H1 (cell line): Measurements from ENCODE around the gene ZMYM2. TPM values are rescaled to one million over a fixed set of nuclear protein-coding genes. Genes with fewer than 3 reads are reported as not detected.

Source experiments
- CTCF ChIA-PET: fragments of 300-600 bp; sonication (Branson Sonifier 250); formaldehyde crosslinking; loops from one replicate; lab custom pipeline; 2021; ENCODE audit not compliant: partially characterized antibody; lab: Charles Lee
- POLR2A ChIA-PET: fragments of 300-600 bp; sonication (Branson Sonifier 250); formaldehyde crosslinking; loops from one replicate; lab custom pipeline; 2021; ENCODE audit warnings: inconsistent platforms; ENCODE audit not compliant: partially characterized antibody; lab: Charles Lee
- DNase-seq, 2 experiments: peaks; one replicate each; pipeline versions ENCODE4 v3.0.0 to v3.0.0-alpha.2; 2010 to 2022; ENCODE audit warnings: low spot score in 2 of 2, low read depth in 1 of 2, mixed read lengths in 1 of 2
- FAIRE-seq: peaks from 2 replicates; lab custom pipeline; 2011; peaks lifted over from hg19 to GRCh38; lab: Jason Lieb, UNC
- H2AFZ ChIP-seq: 2 replicates; pipeline ENCODE4 v1.8.1; 2012; ENCODE audit warnings: low read length, inconsistent platforms
- H2AK5ac ChIP-seq: 2 replicates; pipeline ENCODE4 v1.6.1; 2013; ENCODE audit warnings: low read depth, low read length
- H2BK120ac ChIP-seq: replicated peaks from 2 replicates; pipeline ENCODE3; 2013; ENCODE audit warnings: low read depth, low read length, inconsistent platforms
- H2BK12ac ChIP-seq: 2 replicates; pipeline ENCODE4 v1.6.1; 2013; ENCODE audit warnings: low read depth, low read length
- H2BK15ac ChIP-seq: 2 replicates; pipeline ENCODE4 v1.6.1; 2013; ENCODE audit warnings: low read length
- H2BK20ac ChIP-seq: 2 replicates; pipeline ENCODE4 v1.6.1; 2013; ENCODE audit warnings: low read length
- H2BK5ac ChIP-seq: 2 replicates; pipeline ENCODE4 v1.6.1; 2013; ENCODE audit warnings: low read depth, low read length
- H3K14ac ChIP-seq: 2 replicates; pipeline ENCODE4 v1.6.1; 2013; ENCODE audit warnings: inconsistent platforms; ENCODE audit not compliant: insufficient read length
- H3K18ac ChIP-seq: 2 replicates; pipeline ENCODE4 v1.6.1; 2013; ENCODE audit warnings: low read length; ENCODE audit errors: extremely low read depth
- H3K23ac ChIP-seq: 2 replicates; pipeline ENCODE4 v1.6.1; 2013; ENCODE audit warnings: inconsistent platforms; ENCODE audit not compliant: insufficient read length
- H3K23me2 ChIP-seq: 2 replicates; pipeline ENCODE4 v1.6.1; 2013; ENCODE audit warnings: low read depth, low read length
- H3K27ac ChIP-seq: 2 replicates; pipeline ENCODE4 v1.6.1; 2011; ENCODE audit warnings: low read depth, low read length, inconsistent platforms
- H3K27me3 ChIP-seq, 4 experiments: replicated peaks in 1 of 4; 1 replicate in 1 of 4; 2 replicates in 3 of 4; pipeline versions ENCODE4 v1.6.1 to v1.8.1; 2011 to 2013; ENCODE audit warnings: low read length in 3 of 4, mild to moderate bottlenecking in 3 of 4, inconsistent platforms in 2 of 4, mixed read lengths in 2 of 4, moderate library complexity in 1 of 4; ENCODE audit not compliant: control insufficient read depth in 3 of 4, insufficient read depth in 3 of 4; ENCODE audit errors: extremely low read depth in 1 of 4
- H3K36me3 ChIP-seq, 4 experiments: 2 replicates each; pipeline versions ENCODE4 v1.6.1 to v1.8.1; 2011 to 2013; ENCODE audit warnings: mild to moderate bottlenecking in 4 of 4, low read length in 3 of 4, moderate library complexity in 2 of 4, control low read depth in 1 of 4, inconsistent platforms in 1 of 4; ENCODE audit not compliant: insufficient read depth in 4 of 4, control insufficient read depth in 2 of 4
- H3K4ac ChIP-seq: replicated peaks from 2 replicates; pipeline ENCODE3; 2013; ENCODE audit warnings: low read length, low read depth, mixed read lengths, inconsistent platforms; ENCODE audit not compliant: insufficient read length
- H3K4me1 ChIP-seq, 4 experiments: replicated peaks in 1 of 4; 1 replicate in 1 of 4; 2 replicates in 3 of 4; pipeline versions ENCODE4 v1.6.1 to v1.8.1; 2011 to 2013; ENCODE audit warnings: low read length in 3 of 4, inconsistent platforms in 2 of 4, mixed read lengths in 1 of 4; ENCODE audit not compliant: insufficient read depth in 4 of 4, control insufficient read depth in 3 of 4
- H3K4me2 ChIP-seq, 2 experiments: 2 replicates each; pipeline versions ENCODE4 v1.6.1 to v1.8.1; 2011 to 2013; ENCODE audit warnings: low read depth in 2 of 2, low read length in 2 of 2, control low read depth in 1 of 2, inconsistent platforms in 1 of 2, mild to moderate bottlenecking in 1 of 2; ENCODE audit not compliant: insufficient read depth in 1 of 2
- H3K4me3 ChIP-seq, 4 experiments: fragments of 200-600, 300-600 bp in 1 of 4; sonication (generic), shearing (Covaris generic), sonication (Bioruptor Twin) in 1 of 4; 2 replicates each; pipeline versions ENCODE4 v1.5.1 to v1.8.1; 2011 to 2016; ENCODE audit warnings: low read length in 4 of 4, low read depth in 3 of 4, control low read depth in 2 of 4, inconsistent platforms in 2 of 4, mild to moderate bottlenecking in 2 of 4, mixed read lengths in 1 of 4, moderate library complexity in 1 of 4; ENCODE audit not compliant: insufficient read depth in 2 of 4; ENCODE audit errors: extremely low read depth in 1 of 4
- H3K56ac ChIP-seq: replicated peaks from 2 replicates; pipeline ENCODE3; 2013; ENCODE audit warnings: low read depth, mild to moderate bottlenecking, mixed read lengths, low read length, inconsistent platforms; ENCODE audit not compliant: insufficient read length
- H3K79me1 ChIP-seq: 2 replicates; pipeline ENCODE4 v1.6.1; 2013; ENCODE audit warnings: low read depth, low read length, control low read depth
- H3K79me2 ChIP-seq, 2 experiments: 2 replicates each; pipeline versions ENCODE4 v1.6.1 to v1.8.1; 2012 to 2013; ENCODE audit warnings: low read length in 2 of 2, mild to moderate bottlenecking in 2 of 2, inconsistent platforms in 1 of 2; ENCODE audit not compliant: insufficient read depth in 2 of 2, control insufficient read depth in 1 of 2
- H3K9ac ChIP-seq, 4 experiments: replicated peaks in 1 of 4; 1 replicate in 1 of 4; 2 replicates in 3 of 4; pipeline versions ENCODE4 v1.6.1 to v1.8.1; 2011 to 2013; ENCODE audit warnings: low read depth in 3 of 4, low read length in 3 of 4, control low read depth in 2 of 4, mild to moderate bottlenecking in 2 of 4, moderate library complexity in 2 of 4, inconsistent platforms in 1 of 4; ENCODE audit errors: extremely low read depth in 1 of 4
- H3K9me3 ChIP-seq, 2 experiments: 2 replicates each; pipeline versions ENCODE4 v1.6.1 to v1.8.1; 2012 to 2013; ENCODE audit warnings: mild to moderate bottlenecking in 2 of 2, moderate library complexity in 2 of 2, control low read depth in 1 of 2, inconsistent platforms in 1 of 2, low read depth in 1 of 2, low read length in 1 of 2, mixed read lengths in 1 of 2; ENCODE audit not compliant: insufficient read depth in 2 of 2
- H4K20me1 ChIP-seq, 2 experiments: replicated peaks in 1 of 2; 2 replicates each; pipeline versions ENCODE3 to v1.8.1; 2011 to 2013; ENCODE audit warnings: inconsistent platforms in 2 of 2, low read length in 2 of 2, mild to moderate bottlenecking in 1 of 2; ENCODE audit not compliant: insufficient read depth in 2 of 2, control insufficient read depth in 1 of 2
- H4K5ac ChIP-seq: 2 replicates; pipeline ENCODE4 v1.6.1; 2013; ENCODE audit warnings: low read length, low read depth, mixed read lengths, inconsistent platforms; ENCODE audit not compliant: insufficient read length
- H4K8ac ChIP-seq: 2 replicates; pipeline ENCODE4 v1.8.0; 2013; ENCODE audit warnings: mild to moderate bottlenecking, moderate library complexity, low read length, inconsistent platforms; ENCODE audit not compliant: insufficient read depth; ENCODE audit errors: extremely low read depth
- H4K91ac ChIP-seq: replicated peaks from 2 replicates; pipeline ENCODE3; 2013; ENCODE audit warnings: low read length, mixed read lengths, inconsistent platforms; ENCODE audit not compliant: insufficient read length
- CHD2 ChIP-seq: IDR thresholded peaks from 2 replicates; pipeline ENCODE4 v1.6.1; 2012; ENCODE audit warnings: low read length, improper control_type of control experiment
- E2F6 ChIP-seq: IDR thresholded peaks from 2 replicates; pipeline ENCODE4 v1.6.1; 2012; ENCODE audit warnings: inconsistent platforms
- EGR1 ChIP-seq: IDR thresholded peaks from 2 replicates; pipeline ENCODE4 v1.6.1; 2011; ENCODE audit warnings: low read depth, low read length, borderline replicate concordance
- JUND ChIP-seq: IDR thresholded peaks from 2 replicates; pipeline ENCODE4 v1.6.1; 2011; ENCODE audit warnings: mild to moderate bottlenecking, improper control_type of control experiment, low read length
- NANOG ChIP-seq: IDR thresholded peaks from 2 replicates; pipeline ENCODE4 v1.6.1; 2011; ENCODE audit warnings: low read length, low read depth, mild to moderate bottlenecking, inconsistent platforms; ENCODE audit not compliant: insufficient read depth, poor library complexity, severe bottlenecking
- RAD21 ChIP-seq, 2 experiments: IDR thresholded peaks in 1 of 2; conservative IDR thresholded peaks in 1 of 2; 2 replicates each; pipeline ENCODE4 v1.6.1; 2011; ENCODE audit warnings: low read depth in 2 of 2, low read length in 2 of 2, improper control_type of control experiment in 1 of 2, inconsistent platforms in 1 of 2, mild to moderate bottlenecking in 1 of 2, moderate library complexity in 1 of 2
- TAF1 ChIP-seq: IDR thresholded peaks from 2 replicates; pipeline ENCODE4 v1.6.1; 2011; ENCODE audit warnings: mild to moderate bottlenecking, low read depth, low read length
- TAF7 ChIP-seq: optimal IDR thresholded peaks from 2 replicates; pipeline ENCODE3; 2011; ENCODE audit warnings: low read depth, mild to moderate bottlenecking, inconsistent platforms, low read length, moderate library complexity, borderline replicate concordance
- WGBS, 2 experiments: shearing (Covaris generic) in 1 of 2; methylation state at CpG; one replicate each; pipeline versions ENCODE4 v1.1.6 to v1.1.7; 2013 to 2015; ENCODE audit warnings: low lambda C conversion rate in 2 of 2, mixed read lengths in 2 of 2, inconsistent platforms in 1 of 2, low coverage in 1 of 2, missing lambda C conversion rate in 1 of 2; ENCODE audit not compliant: insufficient replicate concordance in 2 of 2, insufficient coverage in 1 of 2, insufficient read length in 1 of 2; ENCODE audit errors: extremely low coverage in 1 of 2, missing lambda C conversion rate in 1 of 2; 5-methylcytosine and 5-hydroxymethylcytosine counted together
- polyA plus RNA-seq, 7 experiments: library from polyadenylated mRNA; depleted of rRNA in 3 of 7; stranded (reverse) in 5 of 7; unstranded in 2 of 7; fragments of >200 nt in 5 of 7; fragments of 200-250 nt in 2 of 7; gene quantifications; 1 replicate in 5 of 7; 2 replicates in 1 of 7; 4 replicates in 1 of 7; pipeline versions ENCODE4 v1.2.1 to v1.2.3, GENCODE V29; 2011 to 2013; ENCODE audit warnings: missing spikeins in 2 of 7, mixed read lengths in 2 of 7
- total RNA-seq: library from RNA; stranded (reverse); fragmentation: NEBNext Ultra II Directional; extraction: Animal tissue kit (Norgen Biotek cat#: 25700); gene quantifications from 2 replicates; pipeline ENCODE4 v1.2.1, GENCODE V29; 2021

ZMYM2 gene
- total and polyA plus RNA-seq, 2 of the 8 experiments (the other 6 are each of a cell fraction or from before 2014, with no cell fraction given): 41.2 to 159 TPM

GRCh38 chr13:20090349-20090748 lies 131.8 kb downstream of the ZMYM2 start:
- Histone ChIP-seq H3K9me3 (no peaks in the 10 kb centered on the region), H3K56ac (no peak overlapping the region), H4K20me1 (no peaks in the 10 kb centered on the region), H3K9ac (no peak overlapping the region)
- no peak for TF ChIP-seq TAF7
- no peak for TF ChIP-seq EGR1
- TF ChIP-seq RAD21 (IDR thresholded peaks at IDR 0.05 in 1 of 2, conservative IDR thresholded peaks at IDR 0.05 in 1 of 2; ENCODE audit: low read depth in 2 of 2, low read length in 2 of 2): peak in 1 of 2 experiments; percentile 17; a peak in 2 of 4 replicates
- no peak for TF ChIP-seq NANOG
- TF ChIP-seq JUND: no peak
- TF ChIP-seq CHD2: no peak
- no peak for TF ChIP-seq TAF1
- no peak for TF ChIP-seq E2F6
- TF ChIP-seq, all 59 proteins: peak for 1
- no peak overlapping the region for H2AFZ ChIP-seq
- no peaks in the 10 kb centered on the region for H3K23me2 ChIP-seq
- H3K18ac ChIP-seq: no peak overlapping the region
- H2BK120ac ChIP-seq: no peak overlapping the region
- no peak overlapping the region for H2BK15ac ChIP-seq
- H3K14ac ChIP-seq: no peak overlapping the region
- H3K4me2 ChIP-seq: no peak overlapping the region
- H2BK12ac ChIP-seq: no peak overlapping the region
- no peaks in the 10 kb centered on the region for H3K79me2 ChIP-seq
- 94% methylated on average over 1 of the region's 1 CpG; no CpG with 5 or more reads in 1 of the 2 experiments for WGBS, 2 experiments
- H2BK5ac ChIP-seq: no peak overlapping the region
- ChIA-PET POLR2A (interaction anchor here (1.2 kb wide), 1 partner anchor 28 kb away, joined by 3 read pairs; no protein-coding TSS in a partner anchor), CTCF (interaction anchor here (0.9 to 2.5 kb wide), 4 partner anchors 28 to 101 kb away, joined by 3 to 8 read pairs (median 3); partner anchors contain the start of gene GJA3)
- FAIRE-seq (no peak), DNase-seq (no peak)
- no peaks in the 10 kb centered on the region for H3K79me1 ChIP-seq
- H3K4me3 ChIP-seq: no peak overlapping the region
- H3K27me3 ChIP-seq: no peaks in the 10 kb centered on the region
- H2AK5ac ChIP-seq: no peak overlapping the region
- H2BK20ac ChIP-seq: no peak overlapping the region
- H4K5ac ChIP-seq: no peak overlapping the region
- no peak overlapping the region for H4K91ac ChIP-seq
- H4K8ac ChIP-seq: no peak overlapping the region
- H3K36me3 ChIP-seq: peaks cover 0 to 16% (median 4%) of the 10 kb centered on the region in 4 experiments; a peak in 4 of 8 replicates
- no peak overlapping the region for H3K27ac ChIP-seq
- H3K4ac ChIP-seq: no peak overlapping the region
- H3K4me1 ChIP-seq: no peaks in the 10 kb centered on the region
- H3K23ac ChIP-seq: no peak overlapping the region
